H1 (cell line): ENCODE measurements around the gene ARF3. TPM values are rescaled to one million over a fixed set of nuclear protein-coding genes. Genes with fewer than 3 reads are reported as not detected.

ENCODE experiments used
- GTF2F1 ChIP-seq: IDR thresholded peaks from 2 replicates; pipeline ENCODE4 v1.6.1; 2012; ENCODE audit warnings: low read depth, low read length, improper control_type of control experiment, borderline replicate concordance
- RBBP5 ChIP-seq: IDR thresholded peaks from 2 replicates; pipeline ENCODE4 v1.7.1; 2012; ENCODE audit warnings: low read depth, mild to moderate bottlenecking, inconsistent platforms, low read length, moderate library complexity, borderline replicate concordance
- SIX5 ChIP-seq: IDR thresholded peaks from 2 replicates; pipeline ENCODE4 v1.6.1; 2011; ENCODE audit warnings: mild to moderate bottlenecking, low read depth, low read length
- polyA plus RNA-seq, 7 experiments: library from polyadenylated mRNA; depleted of rRNA in 3 of 7; stranded (reverse) in 5 of 7; unstranded in 2 of 7; fragments of >200 nt in 5 of 7; fragments of 200-250 nt in 2 of 7; gene quantifications; 1 replicate in 5 of 7; 2 replicates in 1 of 7; 4 replicates in 1 of 7; pipeline versions ENCODE4 v1.2.1 to v1.2.3, GENCODE V29; 2011 to 2013; ENCODE audit warnings: missing spikeins in 2 of 7, mixed read lengths in 2 of 7
- total RNA-seq: library from RNA; stranded (reverse); fragmentation: NEBNext Ultra II Directional; extraction: Animal tissue kit (Norgen Biotek cat#: 25700); gene quantifications from 2 replicates; pipeline ENCODE4 v1.2.1, GENCODE V29; 2021

Gene ARF3
- total and polyA plus RNA-seq, 2 of the 8 experiments (the other 6 are each of a cell fraction or from before 2014, with no cell fraction given) = 231 to 250 TPM

DNA sequence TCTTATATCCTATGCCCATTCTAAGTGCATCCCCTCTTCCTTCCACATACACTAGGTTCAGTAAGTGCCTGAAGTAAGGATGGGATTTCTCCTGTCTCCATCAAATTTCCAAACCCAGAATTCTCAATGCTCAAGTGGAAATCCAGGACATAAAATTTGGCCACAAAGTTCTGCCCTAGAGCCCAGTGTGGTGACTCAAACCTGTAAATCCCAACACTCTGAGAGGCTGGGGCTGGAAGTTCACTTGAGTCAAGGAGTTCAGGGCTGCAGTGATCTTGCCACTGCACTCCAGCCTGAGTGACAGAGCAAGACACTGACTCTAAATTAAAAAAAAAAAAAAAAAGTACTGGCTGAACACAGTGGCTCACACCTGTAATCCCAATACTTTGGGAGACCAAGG is 4.5 kb upstream of the ARF3 start (continued):
- no peak for TF ChIP-seq GTF2F1
- no peak for TF ChIP-seq SIX5
- no peak for TF ChIP-seq RBBP5
